NCI-H2171 (cell line): ENCODE results near the gene DAAM2.
A peak's percentile ranks its signal among the peaks of the same experiment; 100 is the strongest.

Experiments used
- DNase-seq: peaks from one replicate; lab custom pipeline; 2025; lab: John Stamatoyannopoulos, UW

The DAAM2 gene

GRCh38 chr6:39848171-39848570 is 56.0 kb downstream of the DAAM2 start:
- DNase-seq = no peak

- DNase-seq = no peak
These were observed 57.1 kb downstream of the DAAM2 start for GRCh38 chr6:39849228-39849627.

- no peak for DNase-seq
These were observed 57.6 kb downstream of the DAAM2 start for GRCh38 chr6:39849764-39850163.

GRCh38 chr6:39850736-39851297 is 58.6 kb downstream of the DAAM2 start:
- no peak for DNase-seq

- no peak for DNase-seq
These were observed 59.2 kb downstream of the DAAM2 start for GRCh38 chr6:39851331-39851730.

GRCh38 chr6:39852324-39852723 is 60.1 kb downstream of the DAAM2 start:
- DNase-seq = no peak

GRCh38 chr6:39853604-39854003 is 61.4 kb downstream of the DAAM2 start:
- DNase-seq = no peak

GRCh38 chr6:39855356-39855995 is 63.3 kb downstream of the DAAM2 start:
- DNase-seq = no peak

- DNase-seq = no peak
These were observed 66.8 kb downstream of the DAAM2 start for GRCh38 chr6:39859025-39859424.

GRCh38 chr6:39861663-39862062 is 69.5 kb downstream of the DAAM2 start:
- DNase-seq = no peak

GRCh38 chr6:39865011-39865888 is 73.1 kb downstream of the DAAM2 start:
- DNase-seq = peak; percentile 37

GRCh38 chr6:39867592-39867991 is 75.4 kb downstream of the DAAM2 start:
- no peak for DNase-seq

- DNase-seq = no peak
These were observed 78.8 kb downstream of the DAAM2 start for GRCh38 chr6:39870950-39871349.

GRCh38 chr6:39873439-39873838 is 81.3 kb downstream of the DAAM2 start:
- no peak for DNase-seq

GRCh38 chr6:39876111-39876510 is 83.9 kb downstream of the DAAM2 start:
- no peak for DNase-seq

- DNase-seq = no peak
These were observed 84.7 kb downstream of the DAAM2 start for GRCh38 chr6:39876826-39877225.

- DNase-seq = no peak
These were observed 87.4 kb downstream of the DAAM2 start for GRCh38 chr6:39879535-39879934.

- peak; percentile 33 for DNase-seq
These were observed 88.4 kb downstream of the DAAM2 start for GRCh38 chr6:39880594-39880993.

- DNase-seq = no peak
These were observed 89.8 kb downstream of the DAAM2 start for GRCh38 chr6:39881851-39882530.

- DNase-seq = no peak
These were observed 90.3 kb downstream of the DAAM2 start for GRCh38 chr6:39882531-39882899.

GRCh38 chr6:39884696-39885095 is 92.5 kb downstream of the DAAM2 start:
- no peak for DNase-seq

GRCh38 chr6:39885691-39886090 is 93.5 kb downstream of the DAAM2 start:
- no peak for DNase-seq

GRCh38 chr6:39886871-39887270 is 94.7 kb downstream of the DAAM2 start:
- DNase-seq = no peak
